GM18520 (cell line): ENCODE data around the gene RPS18.

Source experiments
- ATAC-seq: cut with Tn5 transposase; IDR thresholded peaks from one replicate; pipeline ENCODE4 v1.9.1; 2021; ENCODE audit not compliant: unreplicated experiment

The RPS18 gene

DNA sequence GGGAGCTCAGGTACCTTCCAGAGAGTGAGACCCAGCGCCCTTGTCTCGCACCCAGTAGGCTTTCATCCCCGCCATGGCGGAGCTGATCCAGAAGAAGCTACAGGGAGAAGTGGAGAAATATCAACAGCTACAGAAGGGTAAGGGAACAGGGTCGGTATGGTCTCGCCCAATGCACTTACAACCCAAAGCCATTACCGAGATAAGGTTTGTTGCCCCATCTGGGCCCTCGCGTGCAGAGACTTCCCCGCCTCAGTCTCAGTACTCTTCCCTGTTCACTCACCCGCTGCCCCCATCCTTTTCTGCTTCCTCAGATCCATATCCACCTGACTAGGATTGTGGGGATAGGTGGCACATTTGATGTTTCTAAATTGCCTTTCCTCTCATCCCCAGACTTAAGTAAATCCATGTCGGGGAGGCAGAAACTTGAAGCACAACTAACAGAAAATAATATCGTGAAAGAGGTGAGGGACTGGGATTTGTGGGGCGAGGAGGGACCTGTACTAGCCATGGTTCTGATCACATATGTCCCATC, 18.0 kb downstream of the RPS18 start:
- no peak for ATAC-seq

GRCh38 chr6:33290459-33290858, 18.6 kb downstream of the RPS18 start:
- ATAC-seq: no peak

- no peak for ATAC-seq
These were observed 21.3 kb downstream of the RPS18 start for GRCh38 chr6:33292996-33293682.

GRCh38 chr6:33294086-33294823, 22.4 kb downstream of the RPS18 start:
- no peak for ATAC-seq

DNA sequence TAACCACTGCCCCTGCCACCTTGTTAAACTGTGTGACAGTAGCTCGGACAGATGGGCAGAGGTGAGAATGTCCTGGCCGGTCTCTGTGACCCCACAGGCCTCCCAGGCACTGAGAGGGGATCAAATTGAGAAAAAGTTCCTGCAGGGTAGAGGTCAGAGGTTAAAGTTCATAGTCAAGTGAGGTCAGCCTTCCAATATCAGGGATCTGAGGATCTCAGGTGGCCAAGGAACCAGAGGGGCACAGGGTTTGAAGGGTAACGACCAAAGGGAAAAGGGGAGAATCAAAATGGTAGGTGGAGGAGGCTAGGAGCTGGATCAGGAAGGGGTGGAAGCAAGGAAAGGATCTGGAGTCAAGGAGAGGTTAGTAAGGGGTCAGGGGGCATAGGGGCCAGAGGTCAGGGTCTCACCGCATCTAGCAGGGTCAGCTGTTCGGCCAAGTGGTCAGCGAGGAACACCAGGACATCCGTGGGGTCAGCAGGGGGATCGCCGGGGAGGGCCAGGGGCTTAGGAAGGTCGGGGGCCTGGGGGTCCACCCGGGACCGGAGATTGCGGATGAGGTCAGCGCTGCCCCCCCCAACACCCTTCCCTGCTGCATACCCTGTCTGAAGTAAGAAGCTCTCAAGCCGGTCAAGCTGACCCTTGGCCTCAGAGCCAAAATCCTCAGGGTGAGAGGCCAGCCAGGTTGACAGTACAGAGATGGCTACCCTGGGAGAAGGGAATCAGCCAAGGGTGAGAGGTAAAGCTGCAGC, 23.9 kb downstream of the RPS18 start:
- no peak for ATAC-seq

- ATAC-seq: no peak
These were observed 25.0 kb downstream of the RPS18 start for GRCh38 chr6:33296797-33297405.

DNA sequence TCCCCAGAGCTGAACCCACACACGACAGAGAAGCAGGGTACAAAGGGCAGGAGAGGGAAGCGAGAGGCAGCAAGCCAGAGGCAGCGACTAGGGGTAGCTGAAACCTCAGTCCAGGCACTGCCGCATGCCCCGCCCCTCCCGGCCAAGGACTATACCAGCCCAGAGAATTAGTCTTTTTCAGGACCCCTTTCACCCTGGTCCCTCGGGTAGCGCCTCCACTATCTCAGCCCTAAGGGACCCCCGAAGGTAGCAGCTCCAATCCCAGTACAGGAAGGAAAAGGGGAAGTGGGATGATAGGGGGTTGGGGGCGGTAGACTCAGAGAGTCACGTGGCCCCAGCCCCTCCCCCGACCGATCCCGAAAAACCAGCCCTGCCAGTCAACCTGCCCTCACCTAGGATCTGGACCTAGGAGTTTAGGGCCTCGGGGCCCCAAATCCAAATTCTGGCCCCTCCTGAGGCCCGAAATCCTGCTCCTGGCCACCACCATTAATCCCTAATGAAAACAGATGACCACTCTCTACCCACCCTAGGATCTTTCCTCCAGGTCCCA, 25.6 kb downstream of the RPS18 start:
- no peak for ATAC-seq

- ATAC-seq: no peak
These were observed 26.3 kb downstream of the RPS18 start for GRCh38 chr6:33297956-33298772.

DNA sequence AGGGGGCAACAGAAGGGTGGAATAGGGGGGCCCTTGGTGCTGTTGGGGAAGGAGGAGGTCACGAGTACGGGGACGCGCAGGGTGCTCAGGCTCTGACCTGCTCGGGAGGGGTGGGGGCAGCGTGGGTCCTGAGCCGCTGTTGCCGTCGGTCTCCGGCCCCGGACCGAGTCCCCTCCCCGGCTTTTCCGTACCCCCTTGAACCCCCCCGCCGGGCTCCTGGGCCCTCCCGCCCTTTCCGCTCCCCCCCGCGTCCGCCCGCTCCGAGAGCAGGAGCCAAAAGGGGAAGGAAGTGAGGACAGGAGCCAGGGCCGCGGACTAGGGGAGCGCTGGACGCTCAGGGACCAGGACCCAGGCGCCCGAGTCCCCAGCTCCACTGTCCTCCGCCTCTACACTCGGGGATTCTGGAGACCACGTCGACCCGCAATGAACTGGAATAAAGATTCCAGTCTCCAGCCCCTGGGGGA, 26.9 kb downstream of the RPS18 start, which contains the start of gene RGL2:
Gene RGL2, minus strand, starts transcription at position 170 of the 464 bp plus-strand sequence. CDS start 332 bp downstream, outside the sequence.
- peak; percentile 14 for ATAC-seq

DNA sequence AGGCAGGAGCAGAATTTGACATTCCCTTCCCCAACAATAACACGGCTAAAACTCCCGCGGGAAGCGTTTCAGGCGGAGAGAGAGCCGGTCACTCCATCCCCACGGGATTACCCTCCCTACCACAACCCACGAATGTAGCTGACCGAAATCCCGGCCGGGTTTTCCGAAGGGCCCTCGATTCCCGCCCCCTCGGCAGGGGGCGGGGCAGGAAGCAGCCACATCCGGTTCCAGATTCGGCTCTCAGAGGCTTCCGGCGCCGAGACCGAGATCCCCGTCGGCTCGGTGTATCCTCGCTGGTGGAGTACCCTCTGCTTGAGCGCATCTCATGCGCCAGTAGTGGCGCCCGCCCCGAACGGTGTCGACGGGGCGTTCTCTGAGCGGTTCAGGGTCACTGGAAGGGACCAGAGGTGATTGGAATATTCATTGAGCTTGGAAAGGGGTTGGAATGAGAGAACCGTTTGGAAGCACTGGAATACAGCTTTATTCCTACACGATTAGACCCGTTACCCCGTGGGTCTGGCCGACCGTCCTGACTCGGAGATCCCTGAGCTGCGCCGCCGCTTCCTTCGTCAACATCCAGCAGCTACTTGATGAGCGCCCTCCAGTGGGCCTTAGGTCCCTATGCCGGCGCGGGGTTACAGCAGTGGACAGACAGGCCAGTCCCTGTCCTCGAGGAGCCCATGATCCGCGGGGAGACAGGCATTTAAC, 27.5 kb downstream of the RPS18 start:
- peak; percentile 59 for ATAC-seq

DNA sequence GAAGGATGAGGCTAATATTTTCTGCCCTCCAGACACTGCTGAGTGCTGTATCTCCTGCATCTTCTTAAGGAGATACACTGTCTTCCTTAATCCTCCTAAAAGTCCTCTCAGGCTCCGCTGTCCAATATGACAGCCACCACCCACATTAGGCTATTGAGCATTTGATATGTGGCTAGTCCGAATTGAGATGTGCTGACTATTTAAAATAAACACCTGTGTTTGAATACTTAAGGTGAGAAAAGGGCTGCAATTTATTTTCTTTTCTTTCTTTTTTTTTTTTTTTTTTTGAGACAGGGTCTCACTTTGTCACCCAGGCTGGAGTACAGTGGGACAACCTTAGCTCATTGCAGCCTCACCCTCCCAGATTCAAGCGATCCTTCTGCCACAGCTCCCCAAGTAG, 30.0 kb downstream of the RPS18 start:
- ATAC-seq: no peak

- no peak for ATAC-seq
These were observed 32.3 kb downstream of the RPS18 start for GRCh38 chr6:33304216-33304615.

GRCh38 chr6:33305052-33305451, 33.2 kb downstream of the RPS18 start:
- no peak for ATAC-seq

DNA sequence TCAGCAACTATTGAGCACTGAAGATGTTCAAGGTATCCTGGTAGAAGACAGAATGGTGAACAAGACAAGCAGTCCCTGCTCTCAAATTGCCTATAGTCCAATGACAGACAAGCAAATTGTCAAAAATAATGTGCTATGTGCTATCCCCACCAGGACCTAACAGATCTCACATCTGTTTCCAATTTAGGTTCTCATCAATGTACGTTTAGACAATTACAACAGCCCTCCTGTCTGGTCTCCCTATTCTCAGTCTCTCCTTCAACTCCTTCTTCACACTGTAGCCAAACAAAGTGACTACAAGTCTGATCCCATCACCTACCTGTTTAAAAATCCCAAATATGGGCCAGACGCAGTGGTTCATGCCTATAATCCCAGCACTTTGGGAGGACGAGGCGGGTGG, 34.5 kb downstream of the RPS18 start:
- no peak for ATAC-seq

GRCh38 chr6:33312361-33313104, 40.7 kb downstream of the RPS18 start:
- no peak for ATAC-seq

DNA sequence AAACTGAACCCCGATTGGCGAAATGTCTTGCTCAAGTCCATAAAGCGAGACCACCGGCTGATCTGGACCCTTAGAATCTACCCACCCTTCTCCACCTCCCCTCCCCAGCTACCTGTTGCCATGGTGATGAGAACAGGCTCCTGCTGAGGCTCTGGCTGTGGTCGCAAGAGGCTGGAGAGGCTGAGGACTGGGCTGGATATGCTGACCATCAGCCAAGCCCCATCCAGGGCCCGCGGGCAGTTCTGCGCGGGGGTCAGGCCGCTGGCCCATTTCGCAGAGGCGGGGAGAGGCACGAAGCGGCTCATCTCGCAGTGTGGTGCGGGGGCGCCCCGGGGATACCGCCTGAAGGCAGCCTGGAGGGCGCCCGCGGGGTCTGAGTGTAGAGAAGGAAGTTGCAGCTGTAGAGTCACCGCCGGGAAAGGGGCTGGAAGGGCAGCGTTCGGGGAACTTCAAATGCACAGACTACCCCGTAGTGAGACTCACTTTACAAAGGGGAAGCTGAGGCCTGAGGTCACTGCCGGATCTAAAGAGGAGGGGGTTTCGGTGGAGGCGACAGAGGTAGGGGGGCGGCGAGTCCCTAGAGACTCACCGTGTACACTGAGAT, 41.3 kb downstream of the RPS18 start:
- ATAC-seq: peak; percentile 1

GRCh38 chr6:33313709-33314514, 42.0 kb downstream of the RPS18 start, which contains the start of gene TAPBP:
TAPBP (minus strand) TSS chr6:33314078; CDS start chr6:33314041, 37 bp downstream.
- peak; percentile 26 for ATAC-seq
